Measurements from ENCODE around the gene KRT26.

DNA sequence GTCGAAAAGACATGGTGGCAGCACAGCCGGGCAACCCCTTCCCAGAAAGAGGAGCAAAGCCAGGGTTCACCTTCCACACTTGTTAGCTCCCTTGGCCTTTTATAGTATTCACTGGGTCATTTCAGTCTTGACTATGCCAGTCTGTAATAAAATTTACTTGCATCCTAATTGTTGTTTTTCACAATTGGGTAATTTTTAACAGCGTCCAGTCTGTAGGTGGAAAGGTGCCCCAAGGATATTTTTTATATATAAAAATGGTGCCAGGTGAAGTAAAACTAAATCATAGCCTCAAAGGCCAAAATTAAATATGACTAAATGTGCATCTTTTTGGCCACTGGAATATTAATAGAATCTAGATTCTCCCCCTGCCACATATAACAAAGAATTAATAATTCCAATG, at the start of gene KRT26:
- no peak for TF ChIP-seq POLR2AphosphoS5 (IDR thresholded peaks at IDR 0.05)
- TF ChIP-seq, protein P1, sequence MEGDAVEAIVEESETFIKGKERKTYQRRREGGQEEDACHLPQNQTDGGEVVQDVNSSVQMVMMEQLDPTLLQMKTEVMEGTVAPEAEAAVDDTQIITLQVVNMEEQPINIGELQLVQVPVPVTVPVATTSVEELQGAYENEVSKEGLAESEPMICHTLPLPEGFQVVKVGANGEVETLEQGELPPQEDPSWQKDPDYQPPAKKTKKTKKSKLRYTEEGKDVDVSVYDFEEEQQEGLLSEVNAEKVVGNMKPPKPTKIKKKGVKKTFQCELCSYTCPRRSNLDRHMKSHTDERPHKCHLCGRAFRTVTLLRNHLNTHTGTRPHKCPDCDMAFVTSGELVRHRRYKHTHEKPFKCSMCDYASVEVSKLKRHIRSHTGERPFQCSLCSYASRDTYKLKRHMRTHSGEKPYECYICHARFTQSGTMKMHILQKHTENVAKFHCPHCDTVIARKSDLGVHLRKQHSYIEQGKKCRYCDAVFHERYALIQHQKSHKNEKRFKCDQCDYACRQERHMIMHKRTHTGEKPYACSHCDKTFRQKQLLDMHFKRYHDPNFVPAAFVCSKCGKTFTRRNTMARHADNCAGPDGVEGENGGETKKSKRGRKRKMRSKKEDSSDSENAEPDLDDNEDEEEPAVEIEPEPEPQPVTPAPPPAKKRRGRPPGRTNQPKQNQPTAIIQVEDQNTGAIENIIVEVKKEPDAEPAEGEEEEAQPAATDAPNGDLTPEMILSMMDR (IDR thresholded peaks at IDR 0.05 in 8 of 11, conservative IDR thresholded peaks at IDR 0.05 in 3 of 11), result no peak

Data from spleen (tissue), 7 donors.